HepG2 (cell line): Measurements from ENCODE around the gene TLE2. TPM values are rescaled to one million over a fixed set of nuclear protein-coding genes. Genes with fewer than 3 reads are reported as not detected.
A peak's percentile ranks its signal among the peaks of the same experiment; 100 is the strongest.

ENCODE experiments used
- BATF2 ChIP-seq: sonication (generic); formaldehyde crosslinking; IDR thresholded peaks from 2 replicates; pipeline ENCODE4 v1.8.0; 2022; ENCODE audit warnings: mild to moderate bottlenecking, missing genetic modification reagents, moderate library complexity
- BCLAF1 ChIP-seq: fragments of 450-650 bp; IDR thresholded peaks from 2 replicates; pipeline ENCODE4 v1.6.1; 2017; ENCODE audit warnings: mild to moderate bottlenecking
- CREBL2 ChIP-seq: sonication (generic); formaldehyde crosslinking; IDR thresholded peaks from 2 replicates; pipeline ENCODE4 v1.8.1; 2023; ENCODE audit warnings: missing genetic modification reagents, mild to moderate bottlenecking, borderline replicate concordance
- ERF ChIP-seq: IDR thresholded peaks from 2 replicates; pipeline ENCODE4 v1.6.1; 2018; ENCODE audit warnings: missing biosample characterization, missing genetic modification reagents
- MAFF ChIP-seq: IDR thresholded peaks from 2 replicates; pipeline ENCODE4 v1.6.1; 2011; ENCODE audit warnings: low read depth, low read length, improper control_type of control experiment
- MNT ChIP-seq: fragments of 450-650 bp; IDR thresholded peaks from 2 replicates; pipeline ENCODE4 v1.6.1; 2016
- MXD4 ChIP-seq: IDR thresholded peaks from 2 replicates; pipeline ENCODE4 v1.6.1; 2016; ENCODE audit warnings: mild to moderate bottlenecking, missing biosample characterization, missing genetic modification reagents
- NFYC ChIP-seq: IDR thresholded peaks from 2 replicates; pipeline ENCODE4 v1.6.1; 2016; ENCODE audit warnings: missing genetic modification reagents, missing compliant biosample characterization
- RAD21 ChIP-seq: fragments of 450-650 bp; formaldehyde crosslinking; IDR thresholded peaks from 2 replicates; pipeline ENCODE4 v1.5.0; 2020; ENCODE audit warnings: mild to moderate bottlenecking
- SKIL ChIP-seq: sonication (generic); formaldehyde crosslinking; IDR thresholded peaks from 2 replicates; pipeline ENCODE4 v1.8.0; 2022; ENCODE audit warnings: missing genetic modification reagents, mild to moderate bottlenecking, moderate library complexity, borderline replicate concordance
- SNRNP70 ChIP-seq: fragments of 200-400 bp; formaldehyde crosslinking; IDR thresholded peaks from 2 replicates; pipeline ENCODE4 v1.6.1; 2017; ENCODE audit warnings: mild to moderate bottlenecking, low read depth, low read length, moderate library complexity
- SUZ12 ChIP-seq: fragments of 150-350 bp; IDR thresholded peaks from 2 replicates; pipeline ENCODE4 v1.6.1; 2014; ENCODE audit warnings: low read depth, low read length
- SYNCRIP ChIP-seq: fragments of 200-400 bp; formaldehyde crosslinking; IDR thresholded peaks from 2 replicates; pipeline ENCODE4 v1.6.1; 2018; ENCODE audit warnings: mild to moderate bottlenecking, low read depth, low read length; ENCODE audit not compliant: insufficient read depth
- ZBTB10 ChIP-seq: sonication (generic); formaldehyde crosslinking; IDR thresholded peaks from 2 replicates; pipeline ENCODE4 v1.4.0; 2020; ENCODE audit warnings: missing genetic modification reagents, borderline replicate concordance
- ZKSCAN8 ChIP-seq: IDR thresholded peaks from 2 replicates; pipeline ENCODE4 v1.6.1; 2016; ENCODE audit warnings: borderline replicate concordance, missing genetic modification reagents, missing compliant biosample characterization
- ZNF432 ChIP-seq: sonication (generic); formaldehyde crosslinking; IDR thresholded peaks from 2 replicates; pipeline ENCODE4 v1.5.0; 2020; ENCODE audit warnings: missing genetic modification reagents, mild to moderate bottlenecking, borderline replicate concordance
- ZNF556 ChIP-seq: sonication (generic); formaldehyde crosslinking; IDR thresholded peaks from 2 replicates; pipeline ENCODE4 v1.4.0; 2020; ENCODE audit warnings: mild to moderate bottlenecking, missing genetic modification reagents, borderline replicate concordance
- ZNF605 ChIP-seq: sonication (generic); formaldehyde crosslinking; IDR thresholded peaks from 2 replicates; pipeline ENCODE4 v1.8.0; 2022; ENCODE audit warnings: mild to moderate bottlenecking, missing genetic modification reagents
- polyA plus RNA-seq, 8 experiments: library from polyadenylated mRNA; depleted of rRNA in 3 of 8; stranded (reverse) in 7 of 8; unstranded in 1 of 8; fragments of >200 nt; fragmentation: Illumina TruSeq in 4 of 8; extraction: Trizol in 4 of 8; gene quantifications; 2 replicates each; pipeline versions ENCODE4 v1.2.1 to v1.2.3, GENCODE V29; 2011 to 2016; ENCODE audit warnings: low read depth in 4 of 8, missing spikeins in 1 of 8, mixed read lengths in 1 of 8; ENCODE audit not compliant: insufficient read depth in 1 of 8
- total RNA-seq, 5 experiments: library from RNA; depleted of rRNA; stranded (reverse); fragments of >200 nt; fragmentation: Illumina TruSeq; extraction: Trizol; gene quantifications; 2 replicates each; pipeline ENCODE4 v1.2.3, GENCODE V29; 2016; ENCODE audit warnings: low read depth in 1 of 5

Gene TLE2
- total and polyA plus RNA-seq, 2 of the 13 experiments (the other 11 are each of a cell fraction or from before 2014, with no cell fraction given): 0.07 to 0.81 TPM

GRCh38 chr19:3075605-3076431 lies 46.7 kb upstream of the TLE2 start (continued):
- TF ChIP-seq CREBL2 (CRISPR knock-in tag) (no peak), SKIL (CRISPR knock-in tag) (no peak), ZNF605 (CRISPR knock-in tag) (no peak), ERF (CRISPR knock-in tag) (no peak), BCLAF1 (no peak), ZBTB10 (CRISPR knock-in tag) (no peak), MXD4 (CRISPR knock-in tag) (peak; percentile 35; the same call in 1 of the 2 replicates), RAD21 (peak; percentile 95), BATF2 (CRISPR knock-in tag) (no peak), ZKSCAN8 (CRISPR knock-in tag) (no peak), ZNF432 (no peak), SNRNP70 (no peak), SYNCRIP (no peak), NFYC (CRISPR knock-in tag) (no peak), MNT (no peak), MAFF (no peak), ZNF556 (CRISPR knock-in tag) (no peak), SUZ12 (no peak)
